GM04504 (cell line): ENCODE results near the gene RND3.

ENCODE experiments used
- DNase-seq: peaks from one replicate; pipeline ENCODE4 v3.0.0-alpha.2; 2012; ENCODE audit warnings: low read depth

The RND3 gene

GRCh38 chr2:150475479-150476250 is 11.8 kb downstream of the RND3 start:
- peak; percentile 8 for DNase-seq

DNA sequence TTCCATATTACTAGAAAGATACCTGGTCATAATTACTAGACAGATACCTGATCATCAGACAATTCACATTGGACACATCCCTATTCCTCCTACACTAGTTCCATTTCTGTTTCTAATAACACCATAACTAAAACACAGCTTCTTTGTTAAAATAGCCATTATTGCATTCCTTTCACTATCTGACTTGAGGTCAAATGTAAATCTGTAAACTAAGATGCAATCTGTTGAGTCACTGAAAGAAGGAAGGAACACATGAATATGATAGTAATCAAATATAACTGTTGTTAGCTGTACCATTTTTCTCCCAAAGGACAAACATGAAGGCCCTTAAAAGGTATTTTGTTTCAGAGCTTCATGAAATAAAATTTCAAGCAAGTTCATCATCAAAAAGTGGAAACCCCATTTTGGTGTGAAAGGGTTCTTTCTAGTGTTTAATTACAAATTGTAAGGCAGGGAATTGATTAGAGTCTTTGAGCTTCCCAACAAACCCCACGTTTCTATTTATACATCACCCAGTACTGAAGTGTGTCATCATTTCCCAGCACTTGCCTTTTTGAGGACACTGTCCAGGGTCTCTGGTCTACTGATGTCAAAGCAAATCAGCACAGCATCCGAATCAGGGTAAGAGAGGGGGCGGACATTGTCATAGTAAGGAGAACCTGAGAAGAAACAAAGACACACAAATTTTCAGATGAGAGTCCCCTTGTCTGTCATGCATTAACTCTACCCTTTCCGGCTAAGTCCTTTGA is 13.0 kb downstream of the RND3 start:
- peak; percentile 10 for DNase-seq

DNA sequence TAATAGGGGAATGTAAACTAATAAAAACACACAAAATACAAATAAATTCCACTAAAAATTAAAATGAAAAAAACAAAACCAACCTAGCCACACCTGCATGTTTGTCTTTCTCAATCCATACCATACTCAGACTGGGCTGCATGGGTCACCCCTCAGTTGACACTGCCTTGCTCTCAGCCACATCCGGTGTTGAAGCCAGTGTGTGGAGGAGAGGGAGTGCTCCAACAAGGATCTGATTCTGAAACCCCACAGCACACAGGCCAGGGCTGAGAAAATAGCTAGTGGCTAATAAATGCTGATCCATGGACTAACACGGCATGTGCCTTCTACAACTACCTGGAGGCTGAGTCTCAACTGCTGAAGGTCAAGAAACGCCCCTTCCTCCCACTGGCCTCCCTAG is 13.7 kb downstream of the RND3 start:
- peak; percentile 12 for DNase-seq

- DNase-seq = peak; percentile 63
Measured at GRCh38 chr2:150472511-150472899, 15.0 kb downstream of the RND3 start.

DNA sequence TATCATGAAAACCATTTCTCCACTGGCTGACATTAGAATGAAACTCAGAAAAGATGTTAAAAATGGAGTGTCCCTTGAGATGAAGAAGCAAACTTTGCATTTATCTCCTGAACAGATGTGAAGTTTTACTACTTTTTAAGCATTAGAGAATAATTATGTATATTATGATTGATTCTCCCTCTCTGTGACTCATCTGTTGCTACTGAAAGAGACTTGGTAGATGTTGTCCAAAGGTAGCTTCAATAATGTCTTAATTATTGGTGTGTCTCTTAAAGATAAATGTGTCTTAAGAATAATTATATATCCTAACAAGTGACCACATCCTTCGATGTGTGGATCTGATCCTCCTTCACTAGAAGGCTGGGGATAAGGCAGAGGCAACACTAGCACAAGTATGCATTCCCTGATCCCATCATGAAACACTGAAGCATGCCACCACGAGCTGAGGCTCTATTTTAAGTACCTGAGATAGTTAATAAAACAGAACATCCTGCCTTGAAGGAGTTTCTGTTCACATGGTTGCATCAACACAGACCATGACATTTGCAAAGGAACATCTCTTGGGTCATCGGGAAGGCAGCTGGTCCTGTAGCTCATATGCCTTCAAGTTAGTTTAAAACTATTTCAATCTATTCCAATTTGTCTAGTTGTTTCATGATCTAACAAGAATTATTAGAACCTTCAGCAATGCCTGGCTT is 15.5 kb downstream of the RND3 start:
- no peak for DNase-seq

GRCh38 chr2:150470435-150470834 is 17.0 kb downstream of the RND3 start:
- peak; percentile 22 for DNase-seq

DNA sequence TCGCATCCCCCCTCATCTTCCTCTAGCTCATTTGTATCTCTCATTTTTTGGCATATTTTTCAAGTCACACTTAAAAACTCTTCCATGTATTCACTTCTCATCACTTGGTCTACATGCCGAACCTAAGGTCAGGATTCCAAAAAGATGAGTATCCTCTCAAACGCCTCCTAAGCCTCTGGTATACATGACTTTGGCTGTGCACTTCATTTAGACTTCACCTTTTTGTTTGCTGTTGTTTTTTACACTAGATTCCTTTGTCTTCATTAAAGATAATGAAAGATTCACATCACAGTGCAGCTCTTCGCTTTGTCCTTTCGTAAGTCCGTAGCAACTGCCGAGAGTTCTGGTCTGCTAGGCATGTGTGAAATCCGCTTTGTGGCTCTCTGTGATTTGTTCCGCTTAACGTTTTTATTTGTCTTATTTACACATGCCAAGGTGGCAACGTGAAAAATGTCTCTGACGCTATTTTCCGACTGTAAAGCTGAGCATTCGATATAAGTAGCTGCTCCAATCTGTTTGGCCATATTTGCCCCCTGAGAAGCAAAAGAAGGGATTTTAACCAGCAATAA is 17.7 kb downstream of the RND3 start:
- peak; percentile 41 for DNase-seq

- peak; percentile 21 for DNase-seq
Measured at GRCh38 chr2:150468350-150468960, 19.0 kb downstream of the RND3 start.

DNA sequence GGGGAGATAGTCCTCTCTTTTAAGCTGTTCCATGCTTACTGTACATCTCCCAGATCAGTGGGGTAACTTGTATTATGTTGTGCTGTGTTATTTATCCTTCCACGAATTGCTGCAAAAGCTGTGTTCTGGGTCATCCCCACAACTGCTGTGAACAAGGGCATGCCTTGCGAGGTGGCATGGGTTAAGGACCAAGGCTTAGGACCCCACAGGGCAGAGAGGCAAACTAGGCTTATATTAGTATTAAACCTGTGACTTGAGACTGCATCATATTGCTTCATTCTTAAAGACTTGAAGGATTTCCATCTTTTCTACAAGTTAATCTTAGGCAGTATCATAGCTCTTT is 19.9 kb downstream of the RND3 start:
- peak; percentile 56 for DNase-seq

- DNase-seq = peak; percentile 77
Measured at GRCh38 chr2:150466741-150467620, 20.5 kb downstream of the RND3 start.

GRCh38 chr2:150465703-150466569 is 21.5 kb downstream of the RND3 start:
- peak; percentile 56 for DNase-seq

- DNase-seq = no peak
Measured at GRCh38 chr2:150464986-150465385, 22.5 kb downstream of the RND3 start.

GRCh38 chr2:150464270-150464669 is 23.2 kb downstream of the RND3 start:
- no peak for DNase-seq

GRCh38 chr2:150462770-150463169 is 24.7 kb downstream of the RND3 start:
- DNase-seq = no peak

DNA sequence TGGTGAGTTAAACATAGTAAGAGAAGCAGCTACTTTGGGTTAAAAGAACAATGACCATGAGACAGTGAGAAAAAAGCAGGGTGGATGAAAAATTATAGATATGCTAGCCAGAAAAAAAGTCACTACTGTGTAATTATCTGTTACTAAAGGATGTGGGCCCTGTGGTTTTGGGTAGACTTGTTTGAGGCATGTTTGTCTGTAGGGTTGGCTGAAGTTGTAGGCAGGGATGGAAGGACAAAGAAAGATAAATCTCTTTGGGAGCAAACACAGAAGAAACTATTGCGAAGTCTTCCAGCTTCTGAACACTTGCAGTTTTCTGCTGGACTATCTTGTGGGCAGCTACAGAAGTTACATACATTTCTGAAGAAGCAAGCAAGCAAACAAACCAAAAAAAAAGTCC is 28.2 kb downstream of the RND3 start:
- DNase-seq = peak; percentile 49

DNA sequence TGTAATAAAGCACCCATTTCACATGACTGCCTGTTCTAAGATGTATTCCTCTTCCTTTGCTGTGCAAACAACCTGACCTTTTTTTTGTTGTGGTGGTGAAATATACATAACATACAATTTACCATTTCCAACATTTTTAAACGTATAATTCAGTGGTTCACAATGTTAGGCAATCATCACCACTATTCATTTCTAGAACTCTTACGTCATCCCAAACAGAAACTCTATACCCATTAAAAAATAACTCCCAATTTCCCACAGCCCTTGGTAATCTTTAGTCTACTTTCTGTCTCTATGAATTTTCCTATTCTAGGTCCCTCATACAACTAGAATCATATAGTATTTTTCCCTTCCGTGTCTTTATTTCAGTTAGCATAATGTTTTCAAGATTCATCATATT is 36.7 kb downstream of the RND3 start:
- DNase-seq = no peak

DNA sequence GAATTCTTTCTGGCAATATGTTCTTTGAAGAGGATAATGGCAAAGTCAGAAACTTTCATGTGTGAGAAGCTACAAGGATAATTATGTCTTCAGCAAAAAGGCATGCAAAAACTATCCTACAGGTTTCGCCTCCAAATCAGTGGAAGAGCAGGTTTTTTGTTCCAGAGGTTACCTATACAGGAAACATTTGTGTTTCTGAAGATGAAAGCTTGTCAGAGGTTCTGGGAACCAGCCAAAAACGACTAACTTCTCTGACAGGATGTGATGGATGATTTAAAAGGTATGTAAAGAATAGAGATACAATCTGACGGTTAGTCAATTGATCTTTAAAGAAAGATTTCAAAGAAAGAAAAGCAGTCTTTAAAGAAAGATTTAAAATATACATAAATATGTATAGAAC is 37.6 kb downstream of the RND3 start:
- no peak for DNase-seq

DNA sequence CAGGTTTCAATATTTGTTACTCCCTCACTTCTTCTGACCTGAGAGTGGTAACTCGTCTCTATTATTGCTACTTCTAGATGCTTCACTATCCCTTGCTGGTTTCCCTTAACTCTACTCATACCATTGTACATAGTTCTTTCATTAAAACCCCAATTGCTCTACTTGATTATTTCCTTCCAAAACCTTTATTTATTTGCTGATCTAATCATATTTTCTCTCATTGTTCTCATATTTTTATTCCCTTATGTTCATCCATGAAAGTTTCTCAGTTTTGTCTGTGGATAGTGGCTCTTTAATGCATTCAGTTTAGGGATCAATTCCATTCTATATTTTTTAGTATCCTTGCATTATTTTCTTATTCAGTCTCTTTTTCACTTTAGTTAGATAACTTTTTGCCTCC is 42.1 kb downstream of the RND3 start:
- DNase-seq = no peak

DNA sequence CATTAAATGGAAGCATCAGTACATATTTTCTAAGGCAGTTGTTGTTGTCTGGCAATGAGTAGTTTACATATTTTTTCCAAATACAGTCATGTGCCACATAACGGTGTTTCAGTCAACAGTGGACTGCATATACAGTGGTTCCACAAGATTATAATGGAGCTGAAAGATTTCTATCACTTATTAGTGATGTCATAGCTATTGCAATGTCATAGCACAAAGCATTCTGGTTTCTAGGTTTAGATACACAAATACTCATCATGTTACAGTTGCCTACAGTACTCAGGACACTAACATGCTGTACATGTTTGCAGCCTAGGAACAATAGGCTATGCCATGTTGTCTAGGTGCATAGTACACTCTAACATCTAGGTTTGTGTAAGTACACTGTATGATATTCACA is 45.0 kb downstream of the RND3 start:
- no peak for DNase-seq

GRCh38 chr2:150441784-150442183 is 45.7 kb downstream of the RND3 start:
- no peak for DNase-seq
